Central memory CD4-positive, alpha-beta T cell (primary cell): ENCODE measurements around the gene RXRA.

Source experiments
- DNase-seq: peaks from one replicate; pipeline ENCODE4 v3.0.0; 2022

RXRA gene

GRCh38 chr9:134325096-134325812 is 1.0 kb upstream of the RXRA start:
- DNase-seq = peak; percentile 29

GRCh38 chr9:134326724-134327601 is 708 bp downstream of the RXRA start:
- DNase-seq = no peak

- no peak for DNase-seq
These were observed 1.5 kb downstream of the RXRA start for GRCh38 chr9:134327671-134328231.

GRCh38 chr9:134328341-134328840 is 2.1 kb downstream of the RXRA start:
- no peak for DNase-seq

- no peak for DNase-seq
These were observed 2.8 kb downstream of the RXRA start for GRCh38 chr9:134328841-134329575.

- no peak for DNase-seq
These were observed 3.3 kb downstream of the RXRA start for GRCh38 chr9:134329576-134329855.

GRCh38 chr9:134329886-134330285 is 3.6 kb downstream of the RXRA start:
- no peak for DNase-seq

GRCh38 chr9:134330590-134330989 is 4.3 kb downstream of the RXRA start:
- DNase-seq = no peak

- DNase-seq = no peak
These were observed 5.2 kb downstream of the RXRA start for GRCh38 chr9:134331186-134332025.

- no peak for DNase-seq
These were observed 6.0 kb downstream of the RXRA start for GRCh38 chr9:134332266-134332665.

GRCh38 chr9:134332841-134333233 is 6.6 kb downstream of the RXRA start:
- no peak for DNase-seq

- DNase-seq = no peak
These were observed 7.1 kb downstream of the RXRA start for GRCh38 chr9:134333234-134333873.

- no peak for DNase-seq
These were observed 7.8 kb downstream of the RXRA start for GRCh38 chr9:134333874-134334581.

- DNase-seq = no peak
These were observed 8.8 kb downstream of the RXRA start for GRCh38 chr9:134335061-134335460.

- DNase-seq = no peak
These were observed 9.4 kb downstream of the RXRA start for GRCh38 chr9:134335486-134336220.

- no peak for DNase-seq
These were observed 10.0 kb downstream of the RXRA start for GRCh38 chr9:134336228-134336627.

GRCh38 chr9:134336924-134337323 is 10.7 kb downstream of the RXRA start:
- DNase-seq = no peak

GRCh38 chr9:134337469-134337868 is 11.2 kb downstream of the RXRA start:
- no peak for DNase-seq

- DNase-seq = no peak
These were observed 12.3 kb downstream of the RXRA start for GRCh38 chr9:134338394-134339182.
